VCaP (cell line): ENCODE data around the gene OR6Y1.

Experiments used
- H3K27ac ChIP-seq: fragments of 450-650 bp; 2 replicates; pipeline ENCODE4 v1.5.1; 2017
- TF ChIP-seq, protein P1 (sequence below): fragments of 450-650 bp; conservative IDR thresholded peaks from 2 replicates; pipeline ENCODE4 v1.5.1; 2017; ENCODE audit warnings: mild to moderate bottlenecking, moderate library complexity

Gene OR6Y1

DNA sequence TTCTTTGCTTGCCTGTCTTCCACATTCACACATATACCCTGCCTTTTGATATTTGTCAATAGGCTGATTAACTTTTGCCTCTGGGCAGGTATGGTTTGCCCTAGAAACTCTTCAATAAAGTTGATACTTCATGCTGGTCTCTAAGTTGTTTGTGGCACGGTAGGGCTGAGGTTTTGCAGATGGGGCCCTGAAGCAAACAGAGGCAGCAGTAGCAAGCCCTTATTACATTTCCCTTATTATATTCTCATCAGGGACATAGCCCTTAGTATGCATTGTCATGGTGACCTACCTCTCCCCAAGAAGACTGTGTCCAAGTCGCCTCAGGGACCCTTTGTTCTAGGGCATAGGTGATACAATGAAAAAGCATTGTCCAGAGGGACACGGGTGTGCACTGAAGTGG is 16.3 kb upstream of the OR6Y1 start, which contains the start of gene OR6P1:
OR6P1 (minus strand) TSS at position 101 of the 400 bp plus-strand sequence. CDS start 6,976 bp downstream, outside the sequence.
- TF ChIP-seq, protein P1, sequence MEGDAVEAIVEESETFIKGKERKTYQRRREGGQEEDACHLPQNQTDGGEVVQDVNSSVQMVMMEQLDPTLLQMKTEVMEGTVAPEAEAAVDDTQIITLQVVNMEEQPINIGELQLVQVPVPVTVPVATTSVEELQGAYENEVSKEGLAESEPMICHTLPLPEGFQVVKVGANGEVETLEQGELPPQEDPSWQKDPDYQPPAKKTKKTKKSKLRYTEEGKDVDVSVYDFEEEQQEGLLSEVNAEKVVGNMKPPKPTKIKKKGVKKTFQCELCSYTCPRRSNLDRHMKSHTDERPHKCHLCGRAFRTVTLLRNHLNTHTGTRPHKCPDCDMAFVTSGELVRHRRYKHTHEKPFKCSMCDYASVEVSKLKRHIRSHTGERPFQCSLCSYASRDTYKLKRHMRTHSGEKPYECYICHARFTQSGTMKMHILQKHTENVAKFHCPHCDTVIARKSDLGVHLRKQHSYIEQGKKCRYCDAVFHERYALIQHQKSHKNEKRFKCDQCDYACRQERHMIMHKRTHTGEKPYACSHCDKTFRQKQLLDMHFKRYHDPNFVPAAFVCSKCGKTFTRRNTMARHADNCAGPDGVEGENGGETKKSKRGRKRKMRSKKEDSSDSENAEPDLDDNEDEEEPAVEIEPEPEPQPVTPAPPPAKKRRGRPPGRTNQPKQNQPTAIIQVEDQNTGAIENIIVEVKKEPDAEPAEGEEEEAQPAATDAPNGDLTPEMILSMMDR: no peak
- H3K27ac ChIP-seq: no peak within 1 kb of the TSS

GRCh38 chr1:158564608-158565007 is 10.4 kb upstream of the OR6Y1 start:
- TF ChIP-seq, protein P1: no peak
- no peak overlapping the region for H3K27ac ChIP-seq

DNA sequence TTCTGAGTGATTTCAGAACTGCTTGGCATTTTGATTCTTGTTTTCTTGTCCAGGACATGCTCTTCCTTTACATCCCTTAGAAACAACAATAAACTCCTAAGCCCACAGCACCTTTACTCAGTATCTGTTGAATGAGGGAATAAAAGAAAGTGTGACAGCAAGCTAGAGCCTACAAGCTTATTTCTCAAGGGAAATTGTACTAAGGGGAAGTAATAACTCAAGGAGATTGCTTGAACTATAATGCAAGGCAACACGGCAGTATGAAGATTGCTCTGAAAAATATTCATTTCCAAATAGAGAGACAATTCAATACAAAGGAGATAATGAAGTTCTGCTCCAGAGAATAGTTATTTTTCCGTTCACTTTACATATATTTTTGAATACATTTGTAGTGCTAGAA is 9.6 kb upstream of the OR6Y1 start:
- TF ChIP-seq, protein P1: no peak
- H3K27ac ChIP-seq: no peak overlapping the region

DNA sequence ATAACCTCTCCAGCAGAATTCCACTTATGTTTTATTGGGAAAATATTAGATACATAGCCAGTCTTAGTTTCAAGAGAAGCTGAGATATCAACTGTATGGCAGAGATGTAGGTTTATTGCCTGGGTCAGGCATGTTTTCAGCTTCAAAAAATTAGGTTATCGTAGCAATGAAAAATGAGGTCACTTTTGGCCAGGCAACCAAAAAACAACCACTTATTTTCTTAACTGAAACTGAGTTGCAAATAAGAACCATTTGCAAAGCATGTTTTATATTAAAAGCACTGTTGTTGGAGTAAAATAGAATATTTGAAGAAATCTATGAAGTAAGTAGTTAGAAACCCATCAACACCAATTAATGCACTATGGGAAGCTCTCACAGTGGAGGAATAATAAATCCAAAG is 5.5 kb upstream of the OR6Y1 start:
- no peak overlapping the region for H3K27ac ChIP-seq
- TF ChIP-seq, protein P1: no peak

- H3K27ac ChIP-seq: no peak overlapping the region
- TF ChIP-seq, protein P1: no peak
Observed at GRCh38 chr1:158552296-158552695, 1.9 kb downstream of the OR6Y1 start.

DNA sequence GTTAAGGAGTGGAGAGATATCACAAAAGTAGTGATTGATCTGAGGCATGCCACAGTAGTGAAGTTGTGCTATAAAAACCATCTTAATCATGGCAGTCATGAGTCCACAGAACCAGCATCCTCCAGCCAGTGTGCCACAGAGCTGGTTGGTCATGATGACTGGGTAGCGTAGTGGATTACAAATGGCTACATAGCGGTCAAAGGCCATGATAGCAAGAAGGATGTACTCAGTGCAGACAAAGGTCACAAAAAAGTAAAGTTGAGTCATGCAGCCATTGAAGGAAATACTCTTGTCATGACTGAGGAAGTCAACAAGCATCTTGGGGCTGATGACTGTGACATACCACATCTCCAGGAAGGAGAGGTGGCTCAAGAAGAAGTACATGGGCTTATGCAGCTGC is 6.7 kb downstream of the OR6Y1 start:
- no peak overlapping the region for H3K27ac ChIP-seq
- TF ChIP-seq, protein P1: no peak

DNA sequence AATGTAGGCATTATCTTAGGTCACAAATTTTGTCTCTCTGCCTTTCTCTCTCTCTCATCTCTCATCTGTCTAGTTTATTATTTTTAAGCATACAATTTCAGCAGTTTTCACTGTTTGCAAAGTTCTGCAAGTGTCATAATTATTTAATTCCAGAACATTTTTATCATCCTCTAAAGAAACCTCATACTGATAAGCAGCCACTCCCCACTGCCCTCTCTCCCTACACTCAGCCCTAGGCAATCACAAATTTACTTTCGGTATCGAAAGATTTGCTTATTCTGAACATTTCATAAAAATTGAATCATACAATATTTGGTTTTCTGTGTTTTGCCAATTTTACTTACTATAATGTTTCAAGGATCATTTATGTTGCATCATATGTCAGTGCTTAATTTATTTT is 16.6 kb downstream of the OR6Y1 start:
- no peak overlapping the region for H3K27ac ChIP-seq
- TF ChIP-seq, protein P1: no peak

- TF ChIP-seq, protein P1: no peak
- no peak overlapping the region for H3K27ac ChIP-seq
Observed at GRCh38 chr1:158534496-158534895, 19.7 kb downstream of the OR6Y1 start.
